Measurements from ENCODE around the gene TTC12. TPM values are rescaled to one million over a fixed set of nuclear protein-coding genes. Genes with fewer than 3 reads are reported as not detected.

Gene TTC12
- total and polyA plus RNA-seq, 2 of the 13 experiments (the other 11 are each of a cell fraction or from before 2014, with no cell fraction given), result 5.4 to 11.6 TPM

GRCh38 chr11:113395782-113396336 lies 81.5 kb downstream of the TTC12 start:
- ATAC-seq (no peak), FAIRE-seq (no peak), DNase-seq (ENCODE audit: low spot score) (no peak)
- Histone ChIP-seq H2AFZ (ENCODE audit: low read length) (no peak overlapping the region), H3K4me2 (ENCODE audit: low read depth, low read length) (no peak overlapping the region), H3K79me2 (ENCODE audit: insufficient read depth, low read length) (no peaks in the 10 kb centered on the region), H3K4me3 (replicated peaks in 1 of 3; ENCODE audit: insufficient read depth in 1 of 3, low read depth in 2 of 3, low read length in 3 of 3) (no peak overlapping the region), H3K27ac (ENCODE audit: extremely low read length, insufficient read depth, low read length) (no peak overlapping the region), H3K36me3 (replicated peaks in 1 of 2; ENCODE audit: control insufficient read depth in 1 of 2, insufficient read depth in 2 of 2, low read length in 2 of 2) (no peaks in the 10 kb centered on the region), H4K20me1 (ENCODE audit: insufficient read depth, low read length) (no peaks in the 10 kb centered on the region), H3K4me1 (ENCODE audit: insufficient read depth, low read length) (no peaks in the 10 kb centered on the region), H3K27me3 (ENCODE audit: control insufficient read depth in 1 of 2, insufficient read depth in 2 of 2, low read length in 2 of 2) (peaks cover 2 to 15% of the 10 kb centered on the region in 2 experiments; a peak in 4 of 5 replicates), H3K9ac (ENCODE audit: insufficient read depth, low read depth, low read length) (no peak overlapping the region), H3K9me3 (ENCODE audit: low read length) (no peaks in the 10 kb centered on the region)
- ChIA-PET POLR2A (no interaction called here), CTCF (ENCODE audit: low intra/inter-chr PET ratio, low total read pairs) (no interaction called here)
- intact Hi-C loops (cut with micrococcal nuclease; ENCODE audit: unreplicated experiment) (no loop called here), in situ Hi-C loops (cut with HindIII; ENCODE audit: extremely low pct_ligation_motif_present, low pct_unique_long_range_greater_than_20kb) (no loop called here)
- WGBS (ENCODE audit: low lambda C conversion rate), result 26% methylated on average over 7 of the region's 9 CpGs
- no TSS peak for BruUV-seq (replicated peaks)
- TF ChIP-seq PTBP1 (IDR thresholded peaks at IDR 0.05; ENCODE audit: low read depth, low read length, poor library complexity, severe bottlenecking), result no peak
- TF ChIP-seq ZNF318 (CRISPR knock-in tag; IDR thresholded peaks at IDR 0.05), result no peak
- no peak for TF ChIP-seq ZBTB10 (CRISPR knock-in tag; IDR thresholded peaks at IDR 0.05; ENCODE audit: borderline replicate concordance)
- no peak for TF ChIP-seq ZNF501 (CRISPR knock-in tag; IDR thresholded peaks at IDR 0.05)
- no peak for TF ChIP-seq KLF11 (CRISPR knock-in tag; IDR thresholded peaks at IDR 0.05)
- TF ChIP-seq MAFK (conservative IDR thresholded peaks at IDR 0.05 in 1 of 2, IDR thresholded peaks at IDR 0.05 in 1 of 2; ENCODE audit: low read length in 2 of 2), result no peak
- no peak for TF ChIP-seq MTA3 (CRISPR knock-in tag; IDR thresholded peaks at IDR 0.05)
- TF ChIP-seq ZNF800 (CRISPR knock-in tag; IDR thresholded peaks at IDR 0.05), result no peak
- TF ChIP-seq CSRNP2 (CRISPR knock-in tag; conservative IDR thresholded peaks at IDR 0.05; ENCODE audit: low read depth), result no peak

All from HepG2 (cell line).